Activated CD4-positive, alpha-beta T cell treated with anti-CD3 and anti-CD28 coated beads, Interleukin-2, amount 50 U/mL, for 16 hours (primary cell): ENCODE measurements around the gene TRIM65.
"Not testable (repeated sequence)": the region's sequence is repeated elsewhere in the genome, so short reads cannot be mapped to it uniquely, and the experiment has no call there.

Experiments used
- DNase-seq: peaks from one replicate; pipeline ENCODE4 v3.0.0-alpha.2; 2020

The TRIM65 gene

GRCh38 chr17:75875182-75875939 lies 21.4 kb downstream of the TRIM65 start:
- DNase-seq, result no peak

- no peak for DNase-seq
Measured at GRCh38 chr17:75874323-75875181, 22.2 kb downstream of the TRIM65 start.

- DNase-seq, result no peak
Measured at GRCh38 chr17:75873587-75874322, 23.0 kb downstream of the TRIM65 start.

GRCh38 chr17:75872434-75873351 lies 24.1 kb downstream of the TRIM65 start:
- DNase-seq, result peak; percentile 56

- DNase-seq, result not testable (repeated sequence)
Measured at GRCh38 chr17:75870228-75870627, 26.5 kb downstream of the TRIM65 start.

GRCh38 chr17:75869282-75870141 lies 27.2 kb downstream of the TRIM65 start:
- DNase-seq, result no peak

GRCh38 chr17:75868730-75869281 lies 27.9 kb downstream of the TRIM65 start:
- DNase-seq, result not testable (repeated sequence)

- DNase-seq, result not testable (repeated sequence)
Measured at GRCh38 chr17:75865404-75866188, 31.2 kb downstream of the TRIM65 start.

- DNase-seq, result peak; percentile 43
Measured at GRCh38 chr17:75864887-75865286, 31.9 kb downstream of the TRIM65 start.

- peak; percentile 84 for DNase-seq
Measured at GRCh38 chr17:75864448-75864871, 32.3 kb downstream of the TRIM65 start.

GRCh38 chr17:75861927-75862317 lies 34.8 kb downstream of the TRIM65 start:
- no peak for DNase-seq

GRCh38 chr17:75859358-75859757 lies 37.4 kb downstream of the TRIM65 start:
- DNase-seq, result not testable (repeated sequence)

GRCh38 chr17:75856062-75856756 lies 40.5 kb downstream of the TRIM65 start:
- DNase-seq, result peak; percentile 53

- peak; percentile 99 for DNase-seq
Measured at GRCh38 chr17:75855310-75856061, 41.3 kb downstream of the TRIM65 start, which contains the start of gene WBP2. WBP2 (minus strand) TSS chr17:75855335; CDS start chr17:75855297, 38 bp downstream.

- DNase-seq, result no peak
Measured at GRCh38 chr17:75854881-75855309, 41.9 kb downstream of the TRIM65 start.

- no peak for DNase-seq
Measured at GRCh38 chr17:75854101-75854748, 42.5 kb downstream of the TRIM65 start.

- no peak for DNase-seq
Measured at GRCh38 chr17:75853433-75853832, 43.3 kb downstream of the TRIM65 start.

- DNase-seq, result not testable (repeated sequence)
Measured at GRCh38 chr17:75851693-75851991, 45.1 kb downstream of the TRIM65 start.
